Measurements from ENCODE around the gene DOLPP1.

Gene DOLPP1

DNA sequence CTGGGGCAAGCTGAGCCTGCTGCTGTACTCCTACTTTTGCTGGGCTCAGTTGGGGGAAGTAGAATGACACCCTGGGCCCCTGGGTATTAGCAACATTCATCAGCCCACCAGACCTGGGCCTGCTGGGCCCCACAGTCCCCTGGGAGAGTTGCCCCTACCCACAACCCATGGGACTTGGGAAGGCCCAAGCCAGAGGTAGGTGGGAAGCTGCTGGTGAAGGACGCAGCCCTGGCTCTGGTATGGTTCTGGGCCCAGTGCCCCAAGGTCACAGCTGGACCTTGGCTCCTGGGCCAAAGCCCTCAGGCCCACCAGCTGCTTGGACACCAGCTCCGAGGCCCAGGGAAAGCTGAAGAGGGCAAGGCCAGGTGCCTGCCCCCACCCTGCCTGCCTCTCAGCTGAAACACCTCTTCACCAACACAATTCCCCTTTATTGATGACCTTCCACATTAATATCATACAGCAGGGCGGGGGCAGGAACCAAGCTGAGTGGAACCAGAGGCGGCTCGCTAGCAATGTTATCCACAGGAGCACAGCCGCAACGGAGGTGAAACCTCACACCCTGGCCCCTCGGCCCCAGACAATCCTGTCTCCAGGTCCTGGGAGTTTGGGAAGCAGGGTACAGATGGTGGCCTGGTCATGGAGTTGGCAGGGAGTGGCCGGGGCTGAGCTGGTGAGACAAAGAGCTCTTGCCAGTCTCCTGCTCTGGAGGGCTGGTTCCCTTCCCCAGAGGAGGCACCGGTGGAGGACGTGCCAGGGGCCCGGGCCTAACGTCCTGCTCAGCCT, 13.7 kb downstream of the DOLPP1 start:
- Histone ChIP-seq H3K4me3 (no peak overlapping the region), H3K36me3 (ENCODE audit: insufficient read depth, low read length) (peaks cover 5% of the 10 kb centered on the region; the same call in 1 of the 2 replicates), H3K9ac (ENCODE audit: insufficient read length) (no peak overlapping the region), H3K9me3 (ENCODE audit: low read depth, low read length) (no peaks in the 10 kb centered on the region), H3K27ac (no peak overlapping the region)
- no peak for DNase-seq (ENCODE audit: low read depth, low spot score)
- TF ChIP-seq EZH2 (IDR thresholded peaks at IDR 0.05) = no peak
- no peak for TF ChIP-seq POLR2AphosphoS5 (IDR thresholded peaks at IDR 0.05; ENCODE audit: borderline replicate concordance, low read depth, low read length)
- no peak for TF ChIP-seq FOXP2 (optimal IDR thresholded peaks at IDR 0.05; ENCODE audit: control extremely low read depth, extremely low read length, insufficient read depth)

DNA sequence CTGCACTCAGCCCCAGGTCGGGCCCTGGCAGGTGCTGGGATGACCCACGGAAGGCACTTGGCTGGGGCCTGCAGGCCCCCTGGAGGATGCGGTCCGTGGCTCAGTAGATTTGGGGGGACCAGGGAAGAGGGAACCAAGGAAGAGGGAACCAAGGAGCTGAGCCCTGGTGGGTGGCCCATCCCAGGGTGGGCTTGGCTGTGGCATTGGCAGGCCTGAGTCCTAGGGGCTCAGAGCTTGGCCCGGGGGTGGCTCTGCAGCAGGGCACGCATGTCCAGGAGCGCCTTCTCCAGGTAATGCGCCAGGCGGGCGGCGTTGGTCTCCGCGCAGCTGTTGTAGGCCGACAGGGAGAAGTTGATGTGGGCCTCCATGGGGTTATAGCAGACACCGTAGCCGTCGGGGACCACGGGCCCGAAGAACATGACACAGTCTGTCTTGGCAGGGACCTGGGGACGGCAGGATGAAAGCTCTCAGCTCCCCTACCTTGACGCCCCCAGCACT, 14.3 kb downstream of the DOLPP1 start:
- Histone ChIP-seq H3K27ac (no peak overlapping the region), H3K9me3 (ENCODE audit: low read depth, low read length) (no peaks in the 10 kb centered on the region), H3K36me3 (ENCODE audit: insufficient read depth, low read length) (no peaks in the 10 kb centered on the region), H3K9ac (ENCODE audit: insufficient read length) (no peak overlapping the region), H3K4me3 (no peak overlapping the region)
- no peak for DNase-seq (ENCODE audit: low read depth, low spot score)
- no peak for TF ChIP-seq POLR2AphosphoS5 (IDR thresholded peaks at IDR 0.05; ENCODE audit: borderline replicate concordance, low read depth, low read length)
- TF ChIP-seq EZH2 (IDR thresholded peaks at IDR 0.05) = no peak
- no peak for TF ChIP-seq FOXP2 (optimal IDR thresholded peaks at IDR 0.05; ENCODE audit: control extremely low read depth, extremely low read length, insufficient read depth)

DNA sequence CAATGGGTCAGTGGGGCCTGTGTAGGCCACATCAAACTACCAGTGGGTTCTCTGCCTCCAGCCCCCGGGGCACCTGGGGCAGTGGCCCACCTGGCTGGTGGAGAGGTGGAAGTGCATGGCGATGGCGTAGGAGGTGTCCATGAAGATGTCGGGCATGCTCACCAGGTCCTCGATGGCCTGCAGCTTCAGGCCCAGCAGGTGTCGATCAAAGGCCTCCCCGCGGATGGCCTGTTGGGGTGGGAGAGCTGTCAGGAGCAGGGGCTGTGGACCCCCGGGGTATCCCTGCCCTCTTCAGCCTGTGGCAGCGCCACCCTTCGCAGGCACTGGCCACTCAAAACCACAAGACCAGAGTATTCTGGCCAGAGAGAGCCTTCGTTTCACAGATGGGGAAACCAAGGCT, 15.0 kb downstream of the DOLPP1 start:
- no peaks in the 10 kb centered on the region for H3K36me3 ChIP-seq (ENCODE audit: insufficient read depth, low read length)
- H3K4me3 ChIP-seq = no peak overlapping the region
- H3K9me3 ChIP-seq (ENCODE audit: low read depth, low read length) = no peaks in the 10 kb centered on the region
- no peak for TF ChIP-seq EZH2 (IDR thresholded peaks at IDR 0.05)
- TF ChIP-seq POLR2AphosphoS5 (IDR thresholded peaks at IDR 0.05; ENCODE audit: borderline replicate concordance, low read depth, low read length) = no peak
- TF ChIP-seq FOXP2 (optimal IDR thresholded peaks at IDR 0.05; ENCODE audit: control extremely low read depth, extremely low read length, insufficient read depth) = no peak
- H3K9ac ChIP-seq (ENCODE audit: insufficient read length) = no peak overlapping the region
- no peak for DNase-seq (ENCODE audit: low read depth, low spot score)
- no peak overlapping the region for H3K27ac ChIP-seq

DNA sequence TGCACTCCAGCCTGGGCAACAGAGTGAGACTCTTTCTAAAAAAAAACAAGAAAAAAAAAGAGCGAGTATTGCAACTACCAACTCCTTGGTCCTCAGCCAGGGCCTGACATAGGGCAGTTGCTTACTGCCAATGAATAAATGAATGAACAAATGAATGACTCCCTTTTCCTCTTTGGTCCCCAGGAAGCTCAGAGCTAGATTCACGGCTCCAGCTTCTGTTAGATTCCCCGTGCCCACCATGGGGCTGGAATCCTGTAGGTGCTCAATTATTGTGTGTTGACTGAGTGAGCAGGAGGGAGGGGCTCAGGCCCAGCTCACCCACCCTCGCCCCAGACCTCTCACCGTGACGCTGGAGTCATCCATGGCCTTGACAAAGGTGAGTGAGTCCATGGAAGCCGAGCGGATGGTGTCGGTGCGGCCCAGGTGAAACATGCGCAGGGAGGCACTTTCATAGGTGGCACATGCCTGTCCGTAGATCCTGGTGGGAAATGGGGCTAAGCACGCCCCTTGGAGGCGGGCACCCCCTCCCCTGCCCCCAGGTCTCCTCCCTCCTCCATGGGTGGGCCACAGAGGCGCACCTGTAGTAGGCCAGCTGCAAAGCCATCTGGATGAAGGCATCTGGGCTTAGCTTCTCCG, 16.9 kb downstream of the DOLPP1 start:
- Histone ChIP-seq H3K9me3 (ENCODE audit: low read depth, low read length) (no peaks in the 10 kb centered on the region), H3K36me3 (ENCODE audit: insufficient read depth, low read length) (no peaks in the 10 kb centered on the region), H3K9ac (ENCODE audit: insufficient read length) (no peak overlapping the region), H3K4me3 (no peak overlapping the region), H3K27ac (no peak overlapping the region)
- TF ChIP-seq POLR2AphosphoS5 (IDR thresholded peaks at IDR 0.05; ENCODE audit: borderline replicate concordance, low read depth, low read length) (no peak), FOXP2 (optimal IDR thresholded peaks at IDR 0.05; ENCODE audit: control extremely low read depth, extremely low read length, insufficient read depth) (no peak), EZH2 (IDR thresholded peaks at IDR 0.05) (no peak)
- DNase-seq (ENCODE audit: low read depth, low spot score) = no peak

DNA sequence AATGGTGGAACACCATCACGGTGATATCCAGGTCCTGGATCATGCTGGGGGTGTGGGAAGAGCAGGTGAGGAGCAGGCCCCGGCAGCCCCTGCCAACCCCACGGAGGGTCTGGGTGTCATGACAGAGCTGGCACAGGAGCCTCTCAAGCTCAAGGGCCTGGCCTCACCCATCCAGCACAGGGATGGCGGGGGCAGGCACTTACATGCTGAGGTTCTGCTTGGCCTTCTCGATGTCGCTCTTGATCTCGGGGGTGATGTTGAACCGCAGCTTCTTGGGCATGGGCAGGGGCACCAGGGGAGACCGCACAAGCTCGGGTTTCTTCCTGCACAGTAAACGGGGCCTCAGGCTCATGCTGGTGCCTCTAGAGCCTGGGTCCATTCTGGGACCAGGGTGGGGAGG, 17.4 kb downstream of the DOLPP1 start:
- Histone ChIP-seq H3K9ac (ENCODE audit: insufficient read length) (no peak overlapping the region), H3K4me3 (no peak overlapping the region), H3K9me3 (ENCODE audit: low read depth, low read length) (no peaks in the 10 kb centered on the region), H3K27ac (no peak overlapping the region), H3K36me3 (ENCODE audit: insufficient read depth, low read length) (no peaks in the 10 kb centered on the region)
- no peak for TF ChIP-seq FOXP2 (optimal IDR thresholded peaks at IDR 0.05; ENCODE audit: control extremely low read depth, extremely low read length, insufficient read depth)
- no peak for TF ChIP-seq POLR2AphosphoS5 (IDR thresholded peaks at IDR 0.05; ENCODE audit: borderline replicate concordance, low read depth, low read length)
- TF ChIP-seq EZH2 (IDR thresholded peaks at IDR 0.05) = no peak
- no peak for DNase-seq (ENCODE audit: low read depth, low spot score)

DNA sequence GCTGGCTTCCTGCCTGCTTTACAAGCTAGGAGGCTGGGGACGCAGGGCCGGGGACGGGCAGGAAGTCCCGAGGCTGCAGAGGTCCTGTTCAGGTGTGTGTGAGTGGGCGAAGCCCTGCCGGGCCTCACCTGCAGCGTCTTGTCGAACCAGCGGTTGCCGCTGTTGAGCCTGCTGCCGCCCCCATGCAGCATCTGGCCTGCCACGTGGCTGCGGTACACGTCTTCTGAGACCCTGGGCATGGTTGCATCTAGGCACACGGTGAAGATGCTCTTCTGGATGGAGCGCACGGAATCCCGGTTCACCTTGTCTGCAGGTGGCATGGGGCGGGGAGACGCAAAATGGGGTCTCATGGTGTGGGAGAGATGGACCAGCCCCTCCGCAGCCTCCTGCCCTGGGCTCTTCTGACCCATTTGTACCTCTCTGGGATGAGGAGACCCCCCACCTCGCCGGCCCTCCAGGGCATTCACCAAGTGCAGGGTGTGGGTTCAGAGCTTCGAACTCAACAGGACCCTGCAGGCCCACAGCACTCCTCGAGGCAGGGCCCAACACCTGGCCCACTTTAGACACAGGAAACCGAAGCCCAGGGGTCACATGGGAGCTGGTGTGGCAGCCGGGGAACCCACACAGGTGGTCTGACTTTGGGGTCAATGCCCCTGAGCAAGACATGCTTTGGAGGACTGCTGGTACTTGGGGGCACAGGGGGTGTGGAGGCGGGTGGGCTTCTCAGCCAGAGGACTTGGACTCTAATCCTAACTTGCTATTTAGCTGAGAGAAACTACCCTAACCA, 19.7 kb downstream of the DOLPP1 start:
- Histone ChIP-seq H3K9me3 (ENCODE audit: low read depth, low read length) (no peaks in the 10 kb centered on the region), H3K27ac (no peak overlapping the region), H3K4me3 (no peak overlapping the region), H3K9ac (ENCODE audit: insufficient read length) (no peak overlapping the region), H3K36me3 (ENCODE audit: insufficient read depth, low read length) (no peaks in the 10 kb centered on the region)
- no peak for DNase-seq (ENCODE audit: low read depth, low spot score)
- TF ChIP-seq POLR2AphosphoS5 (IDR thresholded peaks at IDR 0.05; ENCODE audit: borderline replicate concordance, low read depth, low read length) = no peak
- no peak for TF ChIP-seq EZH2 (IDR thresholded peaks at IDR 0.05)
- TF ChIP-seq FOXP2 (optimal IDR thresholded peaks at IDR 0.05; ENCODE audit: control extremely low read depth, extremely low read length, insufficient read depth) = no peak

DNA sequence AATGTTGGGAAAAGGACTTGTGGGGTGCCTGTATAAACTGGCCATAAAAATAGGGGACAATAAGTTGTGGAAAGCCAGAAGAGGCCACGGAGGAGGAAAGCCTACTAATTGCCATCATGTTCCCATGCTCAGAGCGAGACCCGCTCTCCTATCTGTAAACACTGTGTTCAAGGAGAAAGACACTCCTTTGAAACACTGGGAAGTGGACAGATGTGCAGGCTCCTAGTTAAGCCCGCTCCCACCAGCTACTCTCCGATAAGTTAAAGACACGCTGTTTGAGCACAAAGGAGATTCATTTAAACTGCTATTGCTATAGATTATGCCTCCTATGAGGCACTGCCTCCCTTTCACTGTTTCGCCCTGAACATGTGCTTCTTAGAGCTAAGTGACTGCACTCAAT, 20.4 kb downstream of the DOLPP1 start:
- Histone ChIP-seq H3K9me3 (ENCODE audit: low read depth, low read length) (no peaks in the 10 kb centered on the region), H3K36me3 (ENCODE audit: insufficient read depth, low read length) (no peaks in the 10 kb centered on the region), H3K9ac (ENCODE audit: insufficient read length) (no peak overlapping the region), H3K27ac (no peak overlapping the region), H3K4me3 (no peak overlapping the region)
- TF ChIP-seq POLR2AphosphoS5 (IDR thresholded peaks at IDR 0.05; ENCODE audit: borderline replicate concordance, low read depth, low read length) (no peak), FOXP2 (optimal IDR thresholded peaks at IDR 0.05; ENCODE audit: control extremely low read depth, extremely low read length, insufficient read depth) (no peak), EZH2 (IDR thresholded peaks at IDR 0.05) (no peak)
- DNase-seq (ENCODE audit: low read depth, low spot score) = no peak

DNA sequence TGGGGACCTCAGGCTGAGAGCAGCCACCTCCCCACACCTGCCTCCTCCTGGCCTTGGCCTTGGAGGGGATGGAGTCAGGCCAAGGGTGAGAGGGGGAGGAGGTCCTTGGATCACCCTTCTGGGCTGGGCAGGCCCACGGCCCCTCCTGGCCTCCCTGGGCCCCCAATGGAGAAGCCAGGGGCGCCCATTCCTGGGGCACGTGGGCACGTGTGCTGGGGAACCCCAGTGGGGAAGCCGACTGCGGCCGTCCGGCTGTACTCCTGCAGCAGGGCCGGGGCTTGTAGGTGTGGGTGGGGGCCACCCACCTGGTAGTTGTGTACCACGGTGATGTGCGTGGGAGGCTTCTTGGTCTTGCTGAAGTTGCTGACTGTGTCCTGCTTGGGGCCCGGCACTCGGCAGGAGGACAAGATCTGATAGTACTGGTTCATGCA, 21.2 kb downstream of the DOLPP1 start:
- H3K36me3 ChIP-seq (ENCODE audit: insufficient read depth, low read length) = no peaks in the 10 kb centered on the region
- DNase-seq (ENCODE audit: low read depth, low spot score) = no peak
- no peak overlapping the region for H3K27ac ChIP-seq
- H3K4me3 ChIP-seq = no peak overlapping the region
- TF ChIP-seq POLR2AphosphoS5 (IDR thresholded peaks at IDR 0.05; ENCODE audit: borderline replicate concordance, low read depth, low read length) (no peak), EZH2 (IDR thresholded peaks at IDR 0.05) (no peak), FOXP2 (optimal IDR thresholded peaks at IDR 0.05; ENCODE audit: control extremely low read depth, extremely low read length, insufficient read depth) (no peak)
- H3K9ac ChIP-seq (ENCODE audit: insufficient read length) = no peak overlapping the region
- no peaks in the 10 kb centered on the region for H3K9me3 ChIP-seq (ENCODE audit: low read depth, low read length)
